ENCODE results near the gene CHORDC1. TPM values are rescaled to one million over a fixed set of nuclear protein-coding genes. Genes with fewer than 3 reads are reported as not detected.

The CHORDC1 gene
- total and polyA plus RNA-seq, 3 donors from 2014 or later, result 20.9 to 65.6 (median 46.8) TPM

DNA sequence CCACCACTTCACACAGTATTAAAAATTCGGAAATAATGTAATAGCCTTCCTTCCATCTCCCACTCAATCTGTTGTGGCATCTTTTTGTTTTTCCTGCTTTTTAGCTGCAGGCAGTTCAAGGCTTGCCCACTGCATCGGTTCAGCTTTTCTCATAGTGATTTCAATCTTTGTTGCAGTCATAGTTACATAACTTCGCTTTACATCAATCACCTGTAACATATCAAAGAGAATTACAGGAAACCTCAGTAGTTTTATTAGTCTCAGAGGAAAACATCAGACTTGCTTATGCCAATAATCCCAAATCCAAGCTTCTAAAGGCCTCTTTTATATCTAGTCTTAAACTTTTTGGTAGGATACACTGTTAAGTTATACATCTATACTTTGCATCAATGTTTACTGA lies 20.5 kb downstream of the CHORDC1 start:
- no peak overlapping the region for H3K27ac ChIP-seq
- no peaks in the 10 kb centered on the region for H3K4me1 ChIP-seq
- no peak overlapping the region for H3K4me3 ChIP-seq
- no peaks in the 10 kb centered on the region for H3K27me3 ChIP-seq
- H3K36me3 ChIP-seq (ENCODE audit: low read depth, missing control alignments), result no peaks in the 10 kb centered on the region
- intact Hi-C loops (cut with DNase I; ENCODE audit: low total_unique reads), result no loop called here
- TF ChIP-seq, protein P1, sequence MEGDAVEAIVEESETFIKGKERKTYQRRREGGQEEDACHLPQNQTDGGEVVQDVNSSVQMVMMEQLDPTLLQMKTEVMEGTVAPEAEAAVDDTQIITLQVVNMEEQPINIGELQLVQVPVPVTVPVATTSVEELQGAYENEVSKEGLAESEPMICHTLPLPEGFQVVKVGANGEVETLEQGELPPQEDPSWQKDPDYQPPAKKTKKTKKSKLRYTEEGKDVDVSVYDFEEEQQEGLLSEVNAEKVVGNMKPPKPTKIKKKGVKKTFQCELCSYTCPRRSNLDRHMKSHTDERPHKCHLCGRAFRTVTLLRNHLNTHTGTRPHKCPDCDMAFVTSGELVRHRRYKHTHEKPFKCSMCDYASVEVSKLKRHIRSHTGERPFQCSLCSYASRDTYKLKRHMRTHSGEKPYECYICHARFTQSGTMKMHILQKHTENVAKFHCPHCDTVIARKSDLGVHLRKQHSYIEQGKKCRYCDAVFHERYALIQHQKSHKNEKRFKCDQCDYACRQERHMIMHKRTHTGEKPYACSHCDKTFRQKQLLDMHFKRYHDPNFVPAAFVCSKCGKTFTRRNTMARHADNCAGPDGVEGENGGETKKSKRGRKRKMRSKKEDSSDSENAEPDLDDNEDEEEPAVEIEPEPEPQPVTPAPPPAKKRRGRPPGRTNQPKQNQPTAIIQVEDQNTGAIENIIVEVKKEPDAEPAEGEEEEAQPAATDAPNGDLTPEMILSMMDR (IDR thresholded peaks at IDR 0.05), result no peak
- no peak for TF ChIP-seq POLR2A (IDR thresholded peaks at IDR 0.05)
- H3K9me3 ChIP-seq, result no peaks in the 10 kb centered on the region
- no peak for DNase-seq
- 81% methylated on average over 3 of the region's 3 CpGs for WGBS, 2 donors

DNA sequence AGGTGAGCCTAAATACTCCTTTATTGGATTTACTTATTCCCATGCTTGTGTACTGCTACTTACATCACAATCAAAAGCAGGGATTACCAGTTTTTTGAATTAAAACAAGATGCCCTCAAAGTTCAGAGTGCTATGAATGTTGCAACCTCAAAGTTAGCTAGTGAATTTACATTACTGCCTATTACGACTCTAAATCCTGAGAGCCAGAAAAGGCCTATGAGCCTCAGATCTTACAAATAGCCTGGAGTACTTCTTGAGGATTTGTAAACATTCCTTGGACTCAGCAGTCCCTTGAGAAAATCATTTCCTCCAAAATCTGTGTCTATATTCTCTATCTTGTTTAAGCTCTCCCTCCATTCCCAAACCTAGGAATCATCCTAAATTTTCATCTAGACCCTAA lies 25.5 kb downstream of the CHORDC1 start:
- Histone ChIP-seq H3K27me3 (no peaks in the 10 kb centered on the region), H3K9me3 (no peaks in the 10 kb centered on the region), H3K36me3 (ENCODE audit: low read depth, missing control alignments) (no peaks in the 10 kb centered on the region), H3K4me3 (no peak overlapping the region), H3K27ac (no peak overlapping the region), H3K4me1 (no peaks in the 10 kb centered on the region)
- intact Hi-C loops (cut with DNase I; ENCODE audit: low total_unique reads), result no loop called here
- 83 to 92% methylated on average over 1 of the region's 1 CpG for WGBS, 2 donors
- DNase-seq, result no peak
- TF ChIP-seq, protein P1 (IDR thresholded peaks at IDR 0.05), result no peak
- no peak for TF ChIP-seq POLR2A (IDR thresholded peaks at IDR 0.05)

DNA sequence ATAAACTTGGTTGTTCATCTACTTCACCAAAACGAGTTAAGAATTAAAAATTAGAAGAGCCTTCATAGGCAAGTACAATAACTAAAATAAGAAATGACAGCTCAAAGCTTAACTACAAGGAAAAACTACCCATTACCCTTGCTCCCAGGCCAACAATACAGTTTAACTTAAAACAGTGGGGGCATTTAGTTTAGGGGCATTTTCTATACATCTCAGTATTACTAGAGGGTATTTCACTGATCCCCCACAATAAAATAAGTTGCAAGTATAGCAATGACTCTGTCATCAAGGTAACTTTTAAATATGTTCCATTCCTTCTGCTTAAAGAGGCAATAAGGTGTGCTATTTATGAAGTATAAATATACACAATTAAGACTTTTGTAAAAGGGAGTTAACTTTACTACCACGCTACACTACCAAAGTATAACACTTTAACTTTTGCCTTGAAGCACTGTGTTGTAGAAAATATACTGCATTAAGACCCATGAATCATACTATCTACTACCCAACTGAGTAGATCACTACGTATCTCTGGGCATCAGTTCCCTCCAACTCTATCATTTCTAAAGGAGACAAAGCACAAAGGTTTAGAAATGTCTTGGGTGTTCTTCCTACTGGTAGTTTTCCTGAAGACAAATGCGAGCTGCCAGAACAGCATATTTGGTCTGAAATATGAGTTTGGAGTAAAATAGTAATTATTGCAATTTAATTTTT lies 29.8 kb downstream of the CHORDC1 start:
- TF ChIP-seq, protein P1 (IDR thresholded peaks at IDR 0.05), result no peak
- TF ChIP-seq POLR2A (IDR thresholded peaks at IDR 0.05), result no peak
- WGBS, 2 donors, result 74 to 87% methylated on average over 4 of the region's 4 CpGs
- H3K4me1 ChIP-seq, result no peaks in the 10 kb centered on the region
- no peak overlapping the region for H3K27ac ChIP-seq
- H3K36me3 ChIP-seq (ENCODE audit: low read depth, missing control alignments), result no peaks in the 10 kb centered on the region
- H3K4me3 ChIP-seq, result no peak overlapping the region
- intact Hi-C loops (cut with DNase I; ENCODE audit: low total_unique reads), result no loop called here
- no peak for DNase-seq
- H3K9me3 ChIP-seq, result no peaks in the 10 kb centered on the region
- H3K27me3 ChIP-seq, result no peaks in the 10 kb centered on the region

DNA sequence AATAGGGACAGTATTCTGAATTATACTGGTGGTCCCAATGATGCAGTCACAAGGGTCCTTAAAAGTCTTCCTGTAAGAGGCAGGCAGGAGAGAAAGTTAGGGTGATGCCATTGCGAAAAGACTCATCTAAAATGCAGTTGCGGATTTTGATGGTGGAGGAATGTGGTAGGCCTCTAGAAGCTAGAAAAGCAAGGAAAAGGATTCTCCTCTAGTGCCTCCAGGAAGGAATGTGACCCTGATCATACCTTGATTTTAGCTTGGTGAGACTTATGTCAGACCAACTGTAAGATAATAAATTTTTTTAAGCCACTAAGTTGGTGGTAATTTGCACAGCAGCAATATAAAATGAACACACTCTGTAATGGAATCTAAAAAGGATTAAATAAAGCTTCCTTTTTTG lies 33.8 kb downstream of the CHORDC1 start:
- Histone ChIP-seq H3K36me3 (ENCODE audit: low read depth, missing control alignments) (no peaks in the 10 kb centered on the region), H3K4me3 (no peak overlapping the region), H3K27ac (no peak overlapping the region), H3K4me1 (no peaks in the 10 kb centered on the region), H3K9me3 (no peaks in the 10 kb centered on the region), H3K27me3 (no peaks in the 10 kb centered on the region)
- intact Hi-C loops (cut with DNase I; ENCODE audit: low total_unique reads), result no loop called here
- TF ChIP-seq, protein P1 (IDR thresholded peaks at IDR 0.05), result no peak
- no peak for TF ChIP-seq POLR2A (IDR thresholded peaks at IDR 0.05)
- WGBS, 2 donors, result 96 to 98% methylated on average over 2 of the region's 2 CpGs
- no peak for DNase-seq

DNA sequence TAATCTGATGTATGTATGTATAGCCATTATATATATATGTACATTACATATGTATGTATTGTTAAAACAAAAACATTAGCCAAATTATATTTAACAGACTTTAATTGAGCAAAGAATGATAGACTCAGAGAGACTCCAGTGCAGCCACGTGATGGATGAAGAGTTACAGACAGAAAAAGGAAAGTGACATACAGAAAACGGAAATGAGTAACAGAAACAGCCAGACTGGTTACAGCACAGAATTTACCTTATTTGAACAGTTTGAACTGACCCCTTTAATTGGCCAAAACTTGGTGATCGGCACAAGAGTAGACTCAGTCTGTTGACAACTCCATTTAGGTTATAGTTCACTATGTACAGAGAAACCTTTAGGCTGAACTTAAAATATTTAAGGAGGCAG lies 35.0 kb downstream of the CHORDC1 start:
- WGBS, 2 donors, result 87 to 93% methylated on average over 3 of the region's 3 CpGs
- Histone ChIP-seq H3K36me3 (ENCODE audit: low read depth, missing control alignments) (no peaks in the 10 kb centered on the region), H3K4me3 (no peak overlapping the region), H3K9me3 (no peaks in the 10 kb centered on the region), H3K27me3 (no peaks in the 10 kb centered on the region), H3K4me1 (no peaks in the 10 kb centered on the region), H3K27ac (no peak overlapping the region)
- TF ChIP-seq, protein P1 (IDR thresholded peaks at IDR 0.05), result no peak
- no peak for TF ChIP-seq POLR2A (IDR thresholded peaks at IDR 0.05)
- DNase-seq, result no peak
- intact Hi-C loops (cut with DNase I; ENCODE audit: low total_unique reads), result no loop called here
